ENCODE data around the gene HLA-B. TPM values are rescaled to one million over a fixed set of nuclear protein-coding genes. Genes with fewer than 3 reads are reported as not detected.
A peak's percentile ranks its signal among the peaks of the same experiment; 100 is the strongest.
"Not testable (repeated sequence)": the region's sequence is repeated elsewhere in the genome, so short reads cannot be mapped to it uniquely, and the experiment has no call there.

HLA-B gene
- total RNA-seq, 4 donors from 2014 or later = 193 to 1,414 (median 554) TPM

- intact Hi-C loops (cut with DNase I) = loop anchor here (2.0 kb wide), 1 partner anchor 44 kb away; no protein-coding TSS in a partner anchor
- Histone ChIP-seq H3K36me3 (peaks cover 0 to 4% (median 0%) of the 10 kb centered on the region in 3 donors), H3K27me3 (no peaks in the 10 kb centered on the region), H3K4me3 (no peak overlapping the region), H3K4me1 (peaks cover 4 to 38% (median 16%) of the 10 kb centered on the region in 3 donors), H3K27ac (no peak overlapping the region), H3K9me3 (no peaks in the 10 kb centered on the region)
- 29 to 43% methylated on average over 7 to 10 of the region's 11 CpGs for WGBS, 2 donors
- DNase-seq = no peak
- TF ChIP-seq POLR2A (IDR thresholded peaks at IDR 0.05) (no peak), CTCF (IDR thresholded peaks at IDR 0.05) (peak; percentile 77 to 96 (median 90))
Measured at GRCh38 chr6:31396422-31397152, 39.6 kb upstream of the HLA-B start.

DNA sequence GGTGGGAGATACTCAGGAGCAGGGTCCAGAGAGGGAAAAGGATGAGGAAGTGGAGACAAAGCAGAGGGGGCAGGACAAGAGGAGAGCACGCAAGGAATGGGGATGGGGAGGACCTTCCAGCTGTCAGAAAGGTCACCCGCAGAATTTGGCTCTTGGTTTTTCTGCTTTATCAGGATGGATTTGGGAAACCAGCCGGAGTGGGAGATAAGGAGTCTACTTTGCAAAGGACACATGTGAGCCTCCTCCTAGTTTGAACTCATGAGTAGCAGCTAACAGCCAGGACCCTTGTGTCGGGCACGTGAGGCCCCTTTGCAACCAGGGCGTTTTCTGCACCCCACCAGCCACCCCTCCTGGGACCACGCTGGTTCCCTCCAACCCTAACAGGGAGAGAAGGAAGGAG, 38.9 kb upstream of the HLA-B start:
- H3K36me3 ChIP-seq = peaks cover 0 to 4% (median 0%) of the 10 kb centered on the region in 3 donors
- intact Hi-C loops (cut with DNase I) = loop anchor here (2.0 kb wide), 1 partner anchor 45 kb away; no protein-coding TSS in a partner anchor
- no peak overlapping the region for H3K27ac ChIP-seq
- TF ChIP-seq POLR2A (IDR thresholded peaks at IDR 0.05) (no peak), CTCF (IDR thresholded peaks at IDR 0.05) (no peak)
- H3K4me3 ChIP-seq = no peak overlapping the region
- no peaks in the 10 kb centered on the region for H3K27me3 ChIP-seq
- H3K9me3 ChIP-seq = no peaks in the 10 kb centered on the region
- DNase-seq = no peak
- peaks cover under 1 to 31% (median 15%) of the 10 kb centered on the region in 3 donors for H3K4me1 ChIP-seq
- 78% methylated on average over 5 of the region's 7 CpGs for WGBS, 2 donors

- intact Hi-C loops (cut with DNase I) = no loop called here
- H3K36me3 ChIP-seq = peaks cover 0 to 4% (median 0%) of the 10 kb centered on the region in 3 donors
- no peak overlapping the region for H3K27ac ChIP-seq
- no peak for DNase-seq
- H3K4me1 ChIP-seq = peaks cover 0 to 28% (median 15%) of the 10 kb centered on the region in 3 donors
- WGBS, 2 donors = 70 to 86% methylated on average over 4 of the region's 4 CpGs
- H3K27me3 ChIP-seq = no peaks in the 10 kb centered on the region
- TF ChIP-seq POLR2A (IDR thresholded peaks at IDR 0.05) = no peak
- no peak for TF ChIP-seq CTCF (IDR thresholded peaks at IDR 0.05)
- H3K9me3 ChIP-seq = no peaks in the 10 kb centered on the region
- no peak overlapping the region for H3K4me3 ChIP-seq
Measured at GRCh38 chr6:31394381-31394780, 37.4 kb upstream of the HLA-B start.

DNA sequence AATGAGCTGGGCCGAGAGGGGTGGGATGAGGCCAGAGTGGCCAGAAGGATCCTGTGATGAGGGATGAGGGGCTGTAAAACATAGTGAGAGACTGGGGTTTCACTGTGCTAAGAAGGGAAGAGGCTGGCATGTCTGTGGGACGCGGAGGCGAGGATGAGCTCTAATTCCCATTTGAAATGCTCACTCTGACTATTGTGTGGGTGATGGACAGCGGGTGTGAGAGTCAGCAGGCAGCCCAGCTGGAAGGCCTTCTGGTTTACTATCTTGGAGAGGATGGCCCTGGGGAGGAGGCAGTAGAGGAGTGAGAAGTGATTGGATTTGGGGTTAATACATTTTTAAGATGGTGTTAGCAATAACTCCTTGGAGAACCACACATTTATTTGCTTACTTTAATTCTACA, 37.0 kb upstream of the HLA-B start:
- peaks cover 0 to 24% (median 15%) of the 10 kb centered on the region in 3 donors for H3K4me1 ChIP-seq
- no peak for TF ChIP-seq CTCF (IDR thresholded peaks at IDR 0.05)
- TF ChIP-seq POLR2A (IDR thresholded peaks at IDR 0.05) = no peak
- no peak for DNase-seq
- intact Hi-C loops (cut with DNase I) = no loop called here
- no peak overlapping the region for H3K4me3 ChIP-seq
- 65 to 68% methylated on average over 5 of the region's 5 CpGs for WGBS, 2 donors
- H3K27ac ChIP-seq = no peak overlapping the region
- peaks cover 0 to 4% (median 0%) of the 10 kb centered on the region in 3 donors for H3K36me3 ChIP-seq
- no peaks in the 10 kb centered on the region for H3K9me3 ChIP-seq
- H3K27me3 ChIP-seq = no peaks in the 10 kb centered on the region

- H3K4me1 ChIP-seq; H3K9me3 ChIP-seq; H3K36me3 ChIP-seq; H3K4me3 ChIP-seq; H3K27ac ChIP-seq; H3K27me3 ChIP-seq; DNase-seq; intact Hi-C loops (cut with DNase I): not testable (repeated sequence)
Measured at GRCh38 chr6:31389802-31390132, 32.8 kb upstream of the HLA-B start.

GRCh38 chr6:31388916-31389801, 32.2 kb upstream of the HLA-B start:
- DNase-seq; intact Hi-C loops (cut with DNase I); H3K36me3 ChIP-seq; H3K27ac ChIP-seq; H3K4me3 ChIP-seq; H3K9me3 ChIP-seq; H3K27me3 ChIP-seq; H3K4me1 ChIP-seq: not testable (repeated sequence)
- whole genome bisulfite sequencing, 2 donors = 48 to 53% methylated on average over 3 of the region's 13 CpGs
